ENCODE measurements around the gene MVD. TPM values are rescaled to one million over a fixed set of nuclear protein-coding genes. Genes with fewer than 3 reads are reported as not detected.

MVD gene
- total RNA-seq, 4 donors from 2014 or later: 2.4 to 22.1 (median 15.0) TPM

DNA sequence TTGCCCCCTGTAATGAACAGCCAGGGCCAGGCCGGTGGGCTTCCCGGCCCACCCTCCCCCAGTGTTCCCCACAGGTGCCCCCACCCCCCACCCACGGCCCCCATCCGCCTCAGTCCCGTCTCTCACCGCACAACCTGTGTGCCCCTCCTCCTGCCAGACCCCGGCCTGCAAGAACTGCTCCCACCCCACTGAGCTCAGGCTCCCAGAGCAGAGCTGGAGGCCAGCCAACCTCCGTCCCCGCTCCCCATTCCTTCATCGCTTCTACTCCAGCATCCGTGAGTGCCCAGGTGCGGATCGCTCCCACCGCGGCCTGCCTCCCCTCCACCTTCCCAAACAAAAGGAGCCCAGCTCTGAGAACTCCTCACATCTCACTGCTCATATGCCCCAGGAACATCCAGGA lies 4.2 kb downstream of the MVD start:
- Histone ChIP-seq H3K27ac (no peak overlapping the region), H3K9me3 (no peaks in the 10 kb centered on the region), H3K27me3 (no peaks in the 10 kb centered on the region), H3K4me1 (peaks cover 0 to 4% of the 10 kb centered on the region in 2 donors), H3K36me3 (no peaks in the 10 kb centered on the region), H3K4me3 (no peak overlapping the region)
- no peak for DNase-seq
- intact Hi-C loops (cut with DNase I; ENCODE audit: low total_unique reads): no loop called here
- TF ChIP-seq CTCF (IDR thresholded peaks at IDR 0.05) (no peak), POLR2A (IDR thresholded peaks at IDR 0.05) (no peak)

GRCh38 chr16:88657371-88657770 lies 5.5 kb downstream of the MVD start:
- Histone ChIP-seq H3K36me3 (no peaks in the 10 kb centered on the region), H3K27ac (no peak overlapping the region), H3K4me3 (no peak overlapping the region), H3K9me3 (no peaks in the 10 kb centered on the region), H3K27me3 (no peaks in the 10 kb centered on the region), H3K4me1 (peaks cover 0 to 4% of the 10 kb centered on the region in 2 donors)
- intact Hi-C loops (cut with DNase I; ENCODE audit: low total_unique reads): no loop called here
- DNase-seq: no peak
- no peak for TF ChIP-seq POLR2A (IDR thresholded peaks at IDR 0.05)
- TF ChIP-seq CTCF (IDR thresholded peaks at IDR 0.05): no peak

DNA sequence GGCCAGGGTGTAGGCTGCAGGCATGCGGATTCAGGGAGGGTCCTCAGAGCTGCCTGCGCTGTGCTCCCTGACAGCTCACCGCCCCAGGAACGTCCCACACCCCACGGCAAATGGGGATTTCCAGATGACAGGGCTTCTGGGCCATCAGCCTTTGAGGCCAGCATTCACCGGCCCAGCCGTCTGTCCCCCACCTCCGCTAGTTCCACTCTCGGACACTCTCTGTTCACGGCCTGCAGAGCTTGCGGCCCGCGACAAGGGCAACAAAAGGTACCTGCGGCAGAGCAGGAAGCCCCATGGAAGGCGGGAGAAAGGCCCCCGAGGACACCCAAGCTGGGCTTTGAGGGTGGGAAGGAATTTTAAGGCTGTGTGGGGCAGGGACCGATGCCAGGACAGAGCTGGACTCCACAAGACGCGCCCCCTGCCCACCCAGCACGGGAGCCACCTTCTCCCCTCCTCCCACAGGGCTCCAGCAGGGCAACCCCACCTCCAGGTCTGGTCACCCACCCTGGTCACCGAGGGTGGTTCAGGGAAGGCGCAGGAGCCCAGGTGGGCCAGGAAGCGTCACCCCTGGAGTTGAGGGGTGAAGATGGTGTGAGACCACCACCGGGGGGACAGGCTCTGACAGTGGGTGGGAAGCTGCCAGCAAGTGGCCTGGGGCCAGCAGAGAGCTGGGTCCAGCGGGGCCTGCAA lies 6.5 kb downstream of the MVD start:
- no peaks in the 10 kb centered on the region for H3K36me3 ChIP-seq
- DNase-seq: no peak

GRCh38 chr16:88655733-88656281 lies 7.1 kb downstream of the MVD start:
- H3K9me3 ChIP-seq: no peaks in the 10 kb centered on the region
- H3K27ac ChIP-seq: no peak overlapping the region
- TF ChIP-seq CTCF (IDR thresholded peaks at IDR 0.05) (no peak), POLR2A (IDR thresholded peaks at IDR 0.05) (no peak)
- no peak for DNase-seq
- no peaks in the 10 kb centered on the region for H3K36me3 ChIP-seq
- no peak overlapping the region for H3K4me3 ChIP-seq
- no peaks in the 10 kb centered on the region for H3K4me1 ChIP-seq
- H3K27me3 ChIP-seq: no peaks in the 10 kb centered on the region
- intact Hi-C loops (cut with DNase I; ENCODE audit: low total_unique reads): no loop called here

More for the DNA sequence above, 6.5 kb downstream of the MVD start:
- Histone ChIP-seq H3K4me1 (no peaks in the 10 kb centered on the region), H3K4me3 (no peak overlapping the region), H3K9me3 (no peaks in the 10 kb centered on the region), H3K27me3 (no peaks in the 10 kb centered on the region), H3K27ac (no peak overlapping the region)
- intact Hi-C loops (cut with DNase I; ENCODE audit: low total_unique reads): no loop called here
- no peak for TF ChIP-seq POLR2A (IDR thresholded peaks at IDR 0.05)
- TF ChIP-seq CTCF (IDR thresholded peaks at IDR 0.05): no peak

GRCh38 chr16:88655053-88655732 lies 7.7 kb downstream of the MVD start:
- H3K27me3 ChIP-seq: no peaks in the 10 kb centered on the region
- intact Hi-C loops (cut with DNase I; ENCODE audit: low total_unique reads): no loop called here
- H3K4me3 ChIP-seq: no peak overlapping the region
- TF ChIP-seq CTCF (IDR thresholded peaks at IDR 0.05): no peak
- TF ChIP-seq POLR2A (IDR thresholded peaks at IDR 0.05): no peak
- no peaks in the 10 kb centered on the region for H3K4me1 ChIP-seq
- H3K36me3 ChIP-seq: no peaks in the 10 kb centered on the region
- H3K27ac ChIP-seq: no peak overlapping the region
- DNase-seq: no peak
- no peaks in the 10 kb centered on the region for H3K9me3 ChIP-seq
